Stimulated activated CD8-positive, alpha-beta memory T cell treated with anti-CD3 and anti-CD28 coated beads, Interleukin-12 subunit alpha, Interleukin-12 subunit beta, amount 100 ng/mL, for 1 hour (primary cell): ENCODE data around the gene SLC39A7.

Experiments used
- DNase-seq: peaks from one replicate; pipeline ENCODE4 v3.0.0-alpha.2; 2020; ENCODE audit warnings: low read depth

Gene SLC39A7

DNA sequence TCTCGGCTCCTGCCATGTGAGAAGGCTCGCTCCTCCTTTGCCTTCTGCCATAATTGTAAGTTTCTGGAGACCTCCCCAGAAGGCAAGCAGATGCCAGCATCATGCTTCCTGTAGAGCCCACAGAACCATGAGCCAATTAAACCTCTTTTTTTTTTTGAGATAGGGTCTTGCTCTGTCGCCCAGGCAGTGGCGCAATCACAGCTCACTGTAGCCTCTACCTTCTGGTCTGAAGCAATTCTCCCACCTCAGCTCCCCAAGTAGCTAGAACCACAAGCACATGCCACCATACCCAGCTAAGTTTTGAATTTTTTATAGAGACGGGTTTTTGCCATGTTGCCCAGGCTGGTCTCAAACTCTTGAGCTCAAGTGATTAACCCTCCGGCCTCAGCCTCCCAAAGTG lies 36.2 kb downstream of the SLC39A7 start:
- no peak for DNase-seq

DNA sequence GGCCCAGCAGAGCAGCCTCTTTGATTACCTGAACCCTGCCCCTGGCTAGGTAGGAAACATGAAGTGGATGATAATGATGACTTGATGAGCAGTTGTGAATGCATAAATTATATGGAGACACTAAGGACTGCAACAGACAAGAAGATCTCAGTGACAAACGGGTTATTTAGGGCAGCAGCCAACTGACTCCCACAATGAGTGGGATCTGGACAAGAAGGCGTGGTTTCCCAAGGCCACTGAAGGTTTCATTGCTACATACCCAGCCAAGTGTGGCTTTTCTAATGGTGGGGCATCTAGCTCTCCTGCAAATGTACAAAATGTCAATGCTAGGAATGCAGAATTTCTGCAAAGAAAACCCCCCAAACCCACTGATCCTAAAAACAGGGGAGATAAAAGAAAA lies 37.1 kb downstream of the SLC39A7 start:
- no peak for DNase-seq

DNA sequence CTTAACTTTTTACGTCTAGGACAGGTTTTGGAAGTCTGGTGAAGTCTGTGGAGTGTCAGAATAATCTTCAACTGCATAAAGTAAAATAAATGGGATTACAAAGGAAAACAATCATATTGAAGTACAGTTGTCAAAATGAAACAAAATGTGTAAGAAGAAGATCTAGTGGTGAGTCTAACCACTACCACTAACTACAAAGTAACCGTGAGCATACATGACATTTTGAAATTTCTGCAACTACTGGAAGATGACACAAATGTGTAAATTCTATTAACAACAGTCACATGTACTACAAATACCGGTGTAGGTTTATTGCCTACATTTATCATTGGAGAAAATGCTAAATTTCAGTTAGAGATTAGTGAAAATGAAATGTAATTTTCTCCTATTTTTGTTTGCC lies 41.3 kb downstream of the SLC39A7 start:
- no peak for DNase-seq

GRCh38 chr6:33243476-33243875 lies 42.8 kb downstream of the SLC39A7 start:
- no peak for DNase-seq

GRCh38 chr6:33247977-33248642 lies 47.4 kb downstream of the SLC39A7 start:
- peak; percentile 88 for DNase-seq

DNA sequence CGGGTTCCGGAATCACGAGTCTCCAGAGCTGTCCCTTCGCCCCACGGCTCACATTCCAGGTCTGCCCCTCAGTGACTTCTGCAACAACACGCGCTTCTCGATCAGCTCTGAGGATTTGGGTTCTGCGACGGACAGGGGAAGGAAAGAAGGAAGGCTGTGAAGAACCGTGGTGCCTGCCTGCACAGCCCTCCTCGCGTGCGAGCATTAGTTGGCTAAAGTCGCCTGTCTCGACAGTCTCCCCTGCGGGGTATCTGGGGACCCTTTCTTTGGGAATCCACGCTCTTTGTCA lies 47.9 kb downstream of the SLC39A7 start:
- DNase-seq, result peak; percentile 6

DNA sequence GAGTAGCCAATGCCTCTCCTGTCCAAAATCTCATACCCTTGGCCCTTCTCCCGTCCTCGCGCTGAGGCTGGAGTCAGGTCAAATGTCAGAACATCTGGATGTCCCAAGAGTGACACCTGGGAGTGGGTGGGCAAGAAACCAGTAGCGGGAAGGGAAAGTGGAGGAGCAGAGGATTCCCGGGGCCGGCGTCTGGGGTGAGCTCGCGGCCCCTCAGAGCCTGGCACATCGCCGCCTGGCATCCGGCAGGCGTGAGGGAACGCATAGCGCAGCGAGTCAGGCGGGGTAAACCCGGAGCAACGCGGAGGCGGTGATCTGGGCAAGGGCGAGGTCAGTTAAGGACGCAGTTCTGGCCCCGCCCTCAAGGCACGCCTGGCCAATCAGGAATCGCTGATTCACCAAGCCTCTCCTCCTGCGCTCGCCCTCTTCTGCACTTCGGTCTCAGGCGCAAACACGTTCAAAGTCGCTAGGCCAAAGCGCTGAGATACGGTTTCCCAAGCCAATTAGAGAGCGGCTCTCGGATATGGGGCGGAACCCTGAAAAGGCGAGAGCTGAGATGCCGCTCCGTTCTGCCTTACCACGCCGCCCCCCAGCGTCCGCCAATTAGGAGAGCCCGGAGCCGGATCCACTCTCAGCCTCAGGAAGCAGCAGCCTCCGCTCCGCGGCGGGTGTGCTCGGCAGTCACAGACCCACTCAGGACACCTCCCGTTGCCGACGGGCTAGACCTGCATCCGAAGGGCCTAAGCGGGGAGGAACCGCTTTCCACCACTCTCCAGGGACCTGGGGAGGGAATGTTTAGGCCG lies 48.5 kb downstream of the SLC39A7 start:
- DNase-seq, result peak; percentile 88

GRCh38 chr6:33249732-33250630 lies 49.3 kb downstream of the SLC39A7 start:
- no peak for DNase-seq

- no peak for DNase-seq
Observed at GRCh38 chr6:33250731-33251130, 50.1 kb downstream of the SLC39A7 start.

GRCh38 chr6:33251395-33252012 lies 50.8 kb downstream of the SLC39A7 start:
- DNase-seq, result no peak

DNA sequence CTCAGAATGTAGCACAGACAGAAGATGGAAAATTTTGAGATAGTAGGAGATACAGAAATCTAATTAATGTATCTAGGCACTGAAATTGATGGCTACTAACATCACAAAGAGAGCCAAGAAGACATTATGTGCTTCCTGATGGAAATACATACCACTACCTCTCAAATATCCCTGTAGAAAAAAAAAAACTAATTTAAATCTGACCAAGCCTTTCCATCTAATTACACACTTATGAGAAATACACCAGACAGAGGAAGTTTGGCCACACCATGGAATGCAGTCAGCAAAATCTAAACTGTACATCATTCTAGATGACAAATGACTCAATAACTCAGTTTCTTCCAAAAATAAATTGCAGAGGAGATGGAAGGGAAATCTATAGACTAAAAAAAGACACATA lies 52.1 kb downstream of the SLC39A7 start:
- no peak for DNase-seq
